Smooth muscle cell (in vitro differentiated cells): ENCODE measurements around the gene EFNA4. TPM values are rescaled to one million over a fixed set of nuclear protein-coding genes. Genes with fewer than 3 reads are reported as not detected.

Experiments used
- DNase-seq: peaks from one replicate; lab custom pipeline; 2025; ENCODE audit not compliant: unreplicated experiment; lab: John Stamatoyannopoulos, UW
- H2AFZ ChIP-seq: fragments of 200-600 bp; sonication (generic); 2 replicates; pipeline ENCODE4 v1.6.0; 2016; ENCODE audit warnings: antibody characterized with exemption, low read depth, mild to moderate bottlenecking
- H3F3A ChIP-seq: fragments of 200-600 bp; sonication (generic); 2 replicates; pipeline ENCODE4 v1.6.0; 2017; ENCODE audit warnings: antibody characterized with exemption, low read depth
- H3K27ac ChIP-seq: fragments of 200-600 bp; sonication (generic); 2 replicates; pipeline ENCODE4 v1.5.1; 2016; ENCODE audit warnings: low read depth, mild to moderate bottlenecking
- H3K27me3 ChIP-seq: fragments of 200-600 bp; sonication (generic); 2 replicates; pipeline ENCODE4 v1.6.1; 2016; ENCODE audit warnings: low read depth, mild to moderate bottlenecking
- H3K36me3 ChIP-seq: fragments of 200-600 bp; sonication (generic); 2 replicates; pipeline ENCODE4 v1.5.1; 2016; ENCODE audit warnings: low read depth
- H3K4me1 ChIP-seq: fragments of 200-600 bp; sonication (generic); 2 replicates; pipeline ENCODE4 v1.5.1; 2016; ENCODE audit warnings: low read depth
- H3K4me2 ChIP-seq: fragments of 200-600 bp; sonication (generic); 2 replicates; pipeline ENCODE4 v1.6.0; 2016; ENCODE audit warnings: mild to moderate bottlenecking
- H3K4me3 ChIP-seq: fragments of 200-600 bp; sonication (generic); 2 replicates; pipeline ENCODE4 v1.5.1; 2016; ENCODE audit warnings: mild to moderate bottlenecking
- H3K79me2 ChIP-seq: fragments of 200-600 bp; sonication (generic); 2 replicates; pipeline ENCODE4 v1.6.0; 2016; ENCODE audit warnings: low read depth, mild to moderate bottlenecking
- H3K9ac ChIP-seq: fragments of 200-600 bp; sonication (generic); 2 replicates; pipeline ENCODE4 v1.6.0; 2016; ENCODE audit warnings: low read depth
- H3K9me3 ChIP-seq: fragments of 200-600 bp; sonication (generic); replicated peaks from 2 replicates; pipeline ENCODE4 v1.5.1; 2016; ENCODE audit warnings: low read depth
- H4K20me1 ChIP-seq: fragments of 200-600 bp; sonication (generic); 2 replicates; pipeline ENCODE4 v1.6.0; 2016; ENCODE audit warnings: low read depth
- WGBS: methylation state at CpG from one replicate; pipeline ENCODE4 v1.1.7; 2016; ENCODE audit warnings: low lambda C conversion rate; 5-methylcytosine and 5-hydroxymethylcytosine counted together
- polyA plus RNA-seq: library from polyadenylated mRNA; unstranded; fragments of >200 nt; fragmentation: Nextera tagmentation; extraction: Ambion mirVana; gene quantifications from 2 replicates; pipeline ENCODE4 v1.2.1, GENCODE V29; 2016
- total RNA-seq: library from RNA; depleted of rRNA; stranded (reverse); fragments of >200 nt; gene quantifications from 2 replicates; pipeline ENCODE4 v1.2.3, GENCODE V29; 2014
- TF ChIP-seq, protein P1 (sequence below): fragments of 200-600 bp; sonication (generic); IDR thresholded peaks from 2 replicates; pipeline ENCODE4 v1.5.1; 2017; ENCODE audit warnings: borderline replicate concordance, mild to moderate bottlenecking, antibody characterized with exemption; ENCODE audit not compliant: insufficient read depth, poor library complexity, severe bottlenecking

Gene EFNA4
- total and polyA plus RNA-seq, 2 experiments from 2014 or later: 18.1 to 27.6 TPM

DNA sequence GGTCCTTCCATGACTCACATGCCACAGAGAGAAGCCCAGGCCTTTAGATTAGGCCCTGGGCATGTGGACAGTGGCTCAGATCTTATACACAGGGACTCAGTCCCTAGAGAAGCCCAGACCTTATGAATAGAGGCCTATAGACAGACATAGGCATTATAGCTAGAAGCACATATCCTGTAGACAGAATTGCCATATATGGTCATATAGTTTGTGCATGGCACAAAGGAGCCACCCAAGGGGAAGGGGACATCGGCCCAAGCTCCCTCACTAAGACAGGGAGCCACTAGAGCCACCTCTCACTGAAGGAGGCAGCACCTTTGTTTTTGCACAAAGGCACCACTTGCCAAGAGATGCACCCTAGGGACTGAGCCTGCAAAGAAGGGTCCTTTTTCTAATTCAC lies 12.8 kb downstream of the EFNA4 start:
- Histone ChIP-seq H3K36me3 (no peaks in the 10 kb centered on the region), H3K9ac (no peak overlapping the region), H2AFZ (no peak overlapping the region), H3K4me2 (no peak overlapping the region), H3K27ac (no peak overlapping the region), H3F3A (peaks cover 5% of the 10 kb centered on the region), H3K9me3 (no peaks in the 10 kb centered on the region), H3K4me3 (no peak overlapping the region), H3K4me1 (peaks cover 26% of the 10 kb centered on the region), H3K79me2 (no peaks in the 10 kb centered on the region), H3K27me3 (peaks cover 42% of the 10 kb centered on the region), H4K20me1 (peaks cover 11% of the 10 kb centered on the region)
- WGBS: 83% methylated on average over 1 of the region's 1 CpG
- no peak for DNase-seq
- TF ChIP-seq, protein P1, sequence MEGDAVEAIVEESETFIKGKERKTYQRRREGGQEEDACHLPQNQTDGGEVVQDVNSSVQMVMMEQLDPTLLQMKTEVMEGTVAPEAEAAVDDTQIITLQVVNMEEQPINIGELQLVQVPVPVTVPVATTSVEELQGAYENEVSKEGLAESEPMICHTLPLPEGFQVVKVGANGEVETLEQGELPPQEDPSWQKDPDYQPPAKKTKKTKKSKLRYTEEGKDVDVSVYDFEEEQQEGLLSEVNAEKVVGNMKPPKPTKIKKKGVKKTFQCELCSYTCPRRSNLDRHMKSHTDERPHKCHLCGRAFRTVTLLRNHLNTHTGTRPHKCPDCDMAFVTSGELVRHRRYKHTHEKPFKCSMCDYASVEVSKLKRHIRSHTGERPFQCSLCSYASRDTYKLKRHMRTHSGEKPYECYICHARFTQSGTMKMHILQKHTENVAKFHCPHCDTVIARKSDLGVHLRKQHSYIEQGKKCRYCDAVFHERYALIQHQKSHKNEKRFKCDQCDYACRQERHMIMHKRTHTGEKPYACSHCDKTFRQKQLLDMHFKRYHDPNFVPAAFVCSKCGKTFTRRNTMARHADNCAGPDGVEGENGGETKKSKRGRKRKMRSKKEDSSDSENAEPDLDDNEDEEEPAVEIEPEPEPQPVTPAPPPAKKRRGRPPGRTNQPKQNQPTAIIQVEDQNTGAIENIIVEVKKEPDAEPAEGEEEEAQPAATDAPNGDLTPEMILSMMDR: no peak

DNA sequence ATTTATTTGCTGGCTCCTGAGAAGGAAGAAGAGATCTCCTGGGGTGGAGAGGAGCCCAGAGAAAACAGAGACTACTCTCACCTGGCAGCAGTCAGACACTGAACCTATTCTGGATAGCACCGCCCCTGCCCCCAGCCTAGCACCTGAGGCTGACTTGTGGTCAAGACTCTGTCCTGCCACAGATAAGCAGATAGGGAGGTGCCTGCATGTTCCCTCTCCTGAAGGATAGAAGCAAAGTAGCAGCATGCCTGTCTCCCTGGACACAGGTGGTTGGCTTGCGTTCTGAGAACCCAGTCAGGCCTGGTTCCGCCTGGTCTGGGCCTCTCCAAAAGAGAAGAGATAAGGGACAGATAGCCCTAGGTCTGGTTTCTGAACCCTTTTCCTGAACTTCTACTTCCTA lies 13.8 kb downstream of the EFNA4 start:
- Histone ChIP-seq H3K79me2 (no peaks in the 10 kb centered on the region), H4K20me1 (peaks cover 14% of the 10 kb centered on the region), H3K4me3 (no peak overlapping the region), H3K36me3 (no peaks in the 10 kb centered on the region), H3K27me3 (peaks cover 43% of the 10 kb centered on the region), H3K27ac (no peak overlapping the region), H3F3A (peaks cover 7% of the 10 kb centered on the region), H3K9ac (no peak overlapping the region), H3K4me2 (no peak overlapping the region), H3K9me3 (no peaks in the 10 kb centered on the region), H2AFZ (no peak overlapping the region), H3K4me1 (peaks cover 29% of the 10 kb centered on the region)
- DNase-seq: no peak
- WGBS: 78% methylated on average over 3 of the region's 3 CpGs
- TF ChIP-seq, protein P1: no peak

GRCh38 chr1:155077758-155078445 lies 14.4 kb downstream of the EFNA4 start:
- H3K4me1 ChIP-seq: peaks cover 32% of the 10 kb centered on the region
- peaks cover 43% of the 10 kb centered on the region for H3K27me3 ChIP-seq
- peaks cover 14% of the 10 kb centered on the region for H4K20me1 ChIP-seq
- WGBS: 70% methylated on average over 4 of the region's 4 CpGs
- TF ChIP-seq, protein P1: no peak
- no peaks in the 10 kb centered on the region for H3K9me3 ChIP-seq
- H3F3A ChIP-seq: peaks cover 7% of the 10 kb centered on the region
- no peaks in the 10 kb centered on the region for H3K36me3 ChIP-seq
- H3K79me2 ChIP-seq: no peaks in the 10 kb centered on the region
- no peak overlapping the region for H3K4me2 ChIP-seq
- H3K9ac ChIP-seq: no peak overlapping the region
- H3K4me3 ChIP-seq: no peak overlapping the region
- DNase-seq: no peak
- no peak overlapping the region for H3K27ac ChIP-seq
- no peak overlapping the region for H2AFZ ChIP-seq

DNA sequence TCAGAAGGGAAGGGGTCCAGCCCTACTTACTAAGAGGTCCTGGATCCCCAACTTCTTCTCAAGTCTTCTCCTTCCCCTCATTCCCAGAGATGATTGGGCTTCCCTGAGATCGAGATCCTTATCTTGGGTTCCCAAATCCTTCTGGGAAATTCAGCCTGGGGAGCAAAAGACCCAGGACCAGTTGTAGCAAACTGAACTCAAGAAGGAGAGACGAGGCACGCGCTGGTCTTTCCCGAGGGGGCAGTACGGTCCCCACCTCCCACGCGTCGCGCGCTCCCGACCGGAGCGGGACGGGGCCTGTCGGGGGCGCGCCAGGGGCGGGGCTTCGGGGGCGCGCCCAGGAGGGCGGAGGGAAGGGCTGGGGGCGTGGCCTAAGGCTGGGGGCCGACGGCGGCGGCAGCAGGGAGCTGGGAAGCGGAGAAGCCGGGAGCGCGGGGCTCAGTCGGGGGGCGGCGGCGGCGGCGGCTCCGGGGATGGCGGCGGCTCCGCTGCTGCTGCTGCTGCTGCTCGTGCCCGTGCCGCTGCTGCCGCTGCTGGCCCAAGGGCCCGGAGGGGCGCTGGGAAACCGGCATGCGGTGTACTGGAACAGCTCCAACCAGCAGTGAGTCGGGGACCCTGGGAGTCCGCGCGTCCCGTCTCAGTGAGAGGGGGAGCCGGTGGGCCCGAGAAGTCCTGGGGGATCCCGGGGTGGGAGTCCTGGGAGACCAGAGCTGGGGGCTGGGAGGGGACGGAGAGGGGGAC lies 15.1 kb downstream of the EFNA4 start, which contains the start of gene EFNA3:
EFNA3 (plus strand) TSS at position 369 of the 741 bp plus-strand sequence; CDS start at position 474, 105 bp downstream.
- Histone ChIP-seq H2AFZ (no peak within 1 kb of the TSS), H3K4me1 (peaks cover 32% of the 10 kb centered on the region), H3K36me3 (no peaks in the 10 kb centered on the region), H3K9me3 (no peaks in the 10 kb centered on the region), H4K20me1 (peaks cover 14% of the 10 kb centered on the region), H3K27me3 (peaks cover 48% of the 10 kb centered on the region), H3K27ac (no peak within 1 kb of the TSS), H3F3A (peaks cover 7% of the 10 kb centered on the region), H3K9ac (no peak within 1 kb of the TSS), H3K4me3 (peak within 1 kb of the TSS; percentile 60), H3K4me2 (peak within 1 kb of the TSS; percentile 97), H3K79me2 (no peaks in the 10 kb centered on the region)
- 3% methylated on average over 36 of the region's 59 CpGs for WGBS
- DNase-seq: peak; percentile 49
- TF ChIP-seq, protein P1: no peak
